Activated naive CD8-positive, alpha-beta T cell treated with anti-CD3 and anti-CD28 coated beads, Interleukin-2, amount 10 ng/mL, durations not matched to agents 7 days and 5 days (primary cell): ENCODE measurements around the gene MRFAP1L1. TPM values are rescaled to one million over a fixed set of nuclear protein-coding genes. Genes with fewer than 3 reads are reported as not detected.

Source experiments
- ATAC-seq: fragments of 150-1000 bp; cut with Tn5 transposase; one replicate; pipeline ENCODE4 v1.10.0; 2021; ENCODE audit warnings: low read depth, moderate library complexity
- POLR2A ChIA-PET: fragments of 350-600 bp; sonication (Branson Sonifier 250); formaldehyde crosslinking; loops from one replicate; lab custom pipeline; 2021; ENCODE audit warnings: antibody characterized with exemption; lab: Charles Lee
- DNase-seq: peaks from one replicate; pipeline ENCODE4 v3.0.0; 2021
- H3K27ac Mint-ChIP-seq: one replicate; pipeline ENCODE4 v1.8.0; 2022; ENCODE audit warnings: mild to moderate bottlenecking, mixed read lengths
- H3K27me3 Mint-ChIP-seq: one replicate; pipeline ENCODE4 v1.8.0; 2022; ENCODE audit warnings: mild to moderate bottlenecking, moderate library complexity, mixed read lengths
- H3K36me3 Mint-ChIP-seq: one replicate; pipeline ENCODE4 v1.8.0; 2021; ENCODE audit warnings: mild to moderate bottlenecking, mixed read lengths
- H3K4me1 Mint-ChIP-seq: one replicate; pipeline ENCODE4 v1.8.0; 2021; ENCODE audit warnings: mixed read lengths
- H3K4me3 Mint-ChIP-seq: one replicate; pipeline ENCODE4 v1.8.0; 2022; ENCODE audit warnings: mild to moderate bottlenecking, moderate library complexity, mixed read lengths
- H3K9me3 Mint-ChIP-seq: one replicate; pipeline ENCODE4 v1.8.0; 2021; ENCODE audit warnings: mixed read lengths
- total RNA-seq, 2 experiments: library from RNA; stranded (reverse); gene quantifications; one replicate each; pipeline ENCODE4 v1.2.3, GENCODE V29; 2021

Gene MRFAP1L1
- total RNA-seq, 2 experiments from 2014 or later: 74.6 to 80.0 TPM

DNA sequence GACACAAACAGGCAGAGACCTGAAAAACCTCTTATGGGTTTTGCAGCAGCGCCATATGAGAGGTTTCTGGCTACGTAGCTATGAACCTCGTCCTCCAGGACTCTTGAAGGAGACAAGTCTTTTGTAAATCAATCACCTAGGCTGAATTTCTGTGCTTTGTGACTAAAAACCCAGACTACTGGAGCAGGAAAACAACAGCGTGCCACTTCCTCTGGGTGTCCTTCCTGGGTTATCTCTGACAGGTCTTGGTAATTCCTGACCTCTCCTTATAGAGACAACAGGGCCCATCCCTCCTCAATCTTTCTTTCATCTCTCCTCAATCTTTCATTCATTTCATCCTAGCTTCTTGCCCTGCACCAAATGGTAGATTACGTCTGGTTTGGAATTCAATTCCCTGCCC lies 10.3 kb downstream of the MRFAP1L1 start:
- ATAC-seq (no peak), DNase-seq (no peak)
- Mint-ChIP-seq H3K4me3 (peak overlapping the region; percentile 23), H3K27me3 (no peaks in the 10 kb centered on the region), H3K36me3 (peaks cover 33% of the 10 kb centered on the region), H3K4me1 (peaks cover 42% of the 10 kb centered on the region), H3K9me3 (no peaks in the 10 kb centered on the region), H3K27ac (peak overlapping the region; percentile 71)
- POLR2A ChIA-PET: interaction anchor here (2.3 to 2.7 kb wide), 3 partner anchors 10 to 25 kb away, joined by 9 to 20 read pairs (median 13); partner anchors contain the start of gene MRFAP1L1

DNA sequence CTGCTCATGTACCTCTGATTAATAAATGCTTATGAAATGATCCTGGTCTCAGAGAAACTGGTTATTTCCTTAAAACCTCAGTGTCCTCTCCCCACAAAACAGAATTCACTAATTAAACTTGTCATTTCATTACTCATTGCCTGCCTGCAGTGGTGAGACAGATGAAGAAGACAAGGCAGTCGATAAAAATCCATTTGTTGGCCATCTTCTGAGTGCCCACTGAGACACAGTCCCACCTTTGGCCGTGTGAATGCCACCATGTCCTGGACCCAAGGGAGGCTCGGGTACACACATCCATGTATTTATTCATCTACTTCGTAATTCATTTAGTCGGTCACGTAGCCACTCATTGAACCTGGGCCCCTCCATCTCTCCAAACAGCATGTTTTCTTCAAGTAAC lies 12.5 kb downstream of the MRFAP1L1 start:
- peaks cover 17% of the 10 kb centered on the region for H3K36me3 Mint-ChIP-seq
- H3K9me3 Mint-ChIP-seq: no peaks in the 10 kb centered on the region
- H3K27ac Mint-ChIP-seq: peak overlapping the region; percentile 97
- ATAC-seq: no peak
- H3K4me1 Mint-ChIP-seq: peaks cover 51% of the 10 kb centered on the region
- DNase-seq: no peak
- H3K4me3 Mint-ChIP-seq: no peak overlapping the region
- H3K27me3 Mint-ChIP-seq: no peaks in the 10 kb centered on the region
- POLR2A ChIA-PET: interaction anchor here (1.4 to 10.6 kb wide), 3 partner anchors 10 to 22 kb away, joined by 4 to 199 read pairs (median 33); partner anchors contain the start of gene MRFAP1L1

- no peaks in the 10 kb centered on the region for H3K9me3 Mint-ChIP-seq
- POLR2A ChIA-PET: interaction anchor here (1.2 to 10.6 kb wide), 7 partner anchors 9 to 122 kb away, joined by 3 to 199 read pairs (median 4); partner anchors contain the start of genes BLOC1S4, MAN2B2, MRFAP1 and MRFAP1L1
- peak overlapping the region; percentile 68 for H3K4me3 Mint-ChIP-seq
- DNase-seq (no peak), ATAC-seq (peak; percentile 41)
- no peaks in the 10 kb centered on the region for H3K27me3 Mint-ChIP-seq
- peaks cover 52% of the 10 kb centered on the region for H3K4me1 Mint-ChIP-seq
- H3K27ac Mint-ChIP-seq: peak overlapping the region; percentile 97
- H3K36me3 Mint-ChIP-seq: peaks cover 17% of the 10 kb centered on the region
Observed at GRCh38 chr4:6696611-6697010, 13.1 kb downstream of the MRFAP1L1 start.

DNA sequence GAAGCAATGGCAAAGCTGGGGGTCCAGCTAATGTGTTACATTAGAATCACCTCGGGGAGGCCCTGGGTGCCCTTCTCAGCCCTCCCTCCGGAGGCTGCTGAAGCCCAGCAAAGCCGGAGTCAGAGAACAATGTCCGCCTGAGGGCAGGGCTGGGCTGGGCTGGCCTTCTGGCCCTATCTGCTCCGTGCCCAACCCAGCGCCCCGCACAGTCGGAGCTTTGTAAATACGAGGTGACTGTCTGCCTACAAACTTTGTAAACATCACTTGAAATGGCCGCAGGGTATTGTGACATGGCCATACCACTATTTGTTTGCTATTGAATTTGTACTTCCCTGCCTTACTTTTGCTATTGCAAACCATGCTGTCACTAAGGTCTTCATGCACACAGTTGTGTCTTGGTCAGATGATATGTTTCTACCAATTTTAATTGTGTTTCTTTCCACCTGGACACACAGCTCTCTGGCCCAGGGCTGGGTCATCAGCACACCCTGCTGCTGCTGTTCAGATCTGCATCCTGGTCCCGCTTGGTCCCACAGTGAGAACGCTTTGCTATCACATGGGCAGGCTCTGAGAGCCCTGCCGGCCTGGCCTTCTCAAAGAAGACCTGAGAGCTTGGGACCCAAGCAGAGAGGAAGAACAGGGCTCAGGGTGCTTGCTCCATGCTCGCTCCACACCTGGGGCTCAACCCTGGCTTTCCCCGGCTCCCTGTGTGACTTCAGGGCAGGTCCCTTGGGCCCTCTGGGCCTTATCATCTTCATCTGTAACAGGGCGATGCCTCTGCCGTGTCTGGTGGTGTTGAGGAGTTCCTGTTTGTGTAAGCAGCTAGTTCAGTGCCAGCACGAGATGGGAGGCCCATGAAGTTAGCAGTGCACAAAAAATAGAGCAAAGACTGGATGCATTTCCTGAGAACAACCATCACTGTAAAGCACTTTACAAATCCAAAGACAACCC lies 13.7 kb downstream of the MRFAP1L1 start:
- DNase-seq (peak; percentile 60), ATAC-seq (peak; percentile 83)
- no peaks in the 10 kb centered on the region for H3K9me3 Mint-ChIP-seq
- POLR2A ChIA-PET: interaction anchor here (0.7 to 10.6 kb wide), 8 partner anchors 9 to 213 kb away, joined by 3 to 199 read pairs (median 4); partner anchors contain the start of genes BLOC1S4, MAN2B2, MRFAP1 and MRFAP1L1
- peak overlapping the region; percentile 97 for H3K27ac Mint-ChIP-seq
- H3K4me1 Mint-ChIP-seq: peaks cover 56% of the 10 kb centered on the region
- H3K36me3 Mint-ChIP-seq: peaks cover 15% of the 10 kb centered on the region
- peak overlapping the region; percentile 68 for H3K4me3 Mint-ChIP-seq
- H3K27me3 Mint-ChIP-seq: no peaks in the 10 kb centered on the region

- Mint-ChIP-seq H3K27ac (peak overlapping the region; percentile 97), H3K4me3 (peak overlapping the region; percentile 76), H3K4me1 (peaks cover 65% of the 10 kb centered on the region), H3K27me3 (no peaks in the 10 kb centered on the region), H3K36me3 (peaks cover 7% of the 10 kb centered on the region), H3K9me3 (no peaks in the 10 kb centered on the region)
- no peak for DNase-seq
- no peak for ATAC-seq
- POLR2A ChIA-PET: interaction anchor here (0.9 to 10.6 kb wide), 3 partner anchors 10 to 19 kb away, joined by 3 to 199 read pairs (median 33); partner anchors contain the start of gene MRFAP1L1
Observed at GRCh38 chr4:6694177-6694901, 15.3 kb downstream of the MRFAP1L1 start.

DNA sequence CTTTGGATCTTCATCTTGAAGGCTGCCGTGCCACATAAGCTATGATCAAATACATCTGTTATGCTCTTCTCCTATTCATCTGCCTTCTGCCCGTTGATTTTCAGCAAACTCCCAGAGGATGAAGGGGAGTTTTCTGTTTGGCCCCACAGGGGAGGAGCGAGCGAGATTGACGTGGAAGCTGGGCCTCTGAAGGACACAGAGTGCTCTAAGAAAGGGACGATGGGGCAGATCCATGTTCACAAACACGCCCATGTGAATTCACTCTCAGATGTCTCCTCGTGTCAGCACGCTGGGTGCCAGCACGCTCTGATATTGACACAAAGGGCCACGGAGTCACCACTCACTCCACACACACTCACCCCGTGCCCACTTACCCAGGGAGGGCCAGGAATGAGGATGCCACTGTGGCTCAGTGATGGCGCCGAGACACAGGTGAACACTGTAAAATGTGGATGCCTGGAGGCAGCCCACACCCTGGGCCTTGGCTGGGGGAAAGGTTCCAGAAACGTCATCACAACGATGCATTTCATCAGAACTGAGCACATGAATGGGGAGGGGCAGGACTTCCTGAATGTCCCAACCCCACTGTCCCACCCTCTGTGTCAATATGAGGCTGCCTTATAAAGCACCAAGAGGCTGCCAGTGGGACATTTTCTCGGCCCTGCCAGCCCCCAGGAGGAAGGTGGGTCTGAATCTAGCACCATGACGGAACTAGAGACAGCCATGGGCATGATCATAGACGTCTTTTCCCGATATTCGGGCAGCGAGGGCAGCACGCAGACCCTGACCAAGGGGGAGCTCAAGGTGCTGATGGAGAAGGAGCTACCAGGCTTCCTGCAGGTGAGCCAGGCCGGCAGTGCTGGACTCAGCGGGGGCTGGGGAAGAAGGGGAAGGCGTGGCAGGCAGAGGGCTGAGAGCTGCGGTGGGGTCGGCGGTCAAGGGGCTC lies 16.2 kb downstream of the MRFAP1L1 start, which contains the start of gene S100P:
Gene S100P, plus strand, starts transcription at position 648 of the 946 bp plus-strand sequence. Its CDS starts 55 bp downstream, at position 703.
- POLR2A ChIA-PET: interaction anchor here (0.9 to 10.6 kb wide), 3 partner anchors 11 to 18 kb away, joined by 3 to 199 read pairs (median 33); partner anchors contain the start of gene MRFAP1L1

DNA sequence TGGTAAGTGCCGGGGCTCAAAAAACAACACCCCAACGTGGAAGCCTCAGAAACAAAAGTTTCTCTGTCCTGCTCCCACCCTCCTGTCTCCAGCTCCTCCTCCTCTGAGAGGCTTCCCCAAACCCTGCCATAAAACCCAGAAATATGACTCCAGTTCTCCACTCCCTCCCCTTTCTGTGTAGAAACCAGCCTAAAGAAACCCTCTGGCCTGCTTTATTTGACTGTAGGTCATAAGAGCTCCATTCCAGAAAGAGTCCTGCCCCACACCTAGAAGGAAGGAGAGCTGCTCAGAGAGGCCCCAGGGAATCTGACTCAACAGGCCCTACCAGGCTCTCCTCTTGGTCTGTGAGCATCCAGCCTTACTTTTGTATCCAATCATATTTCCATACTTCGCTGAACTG lies 16.9 kb downstream of the MRFAP1L1 start:
- Mint-ChIP-seq H3K9me3 (no peaks in the 10 kb centered on the region), H3K36me3 (peaks cover 8% of the 10 kb centered on the region), H3K4me1 (peaks cover 68% of the 10 kb centered on the region), H3K27me3 (no peaks in the 10 kb centered on the region), H3K27ac (peak overlapping the region; percentile 59), H3K4me3 (no peak overlapping the region)
- DNase-seq (no peak), ATAC-seq (no peak)
- POLR2A ChIA-PET: interaction anchor here (10.6 kb wide), 1 partner anchor 17 kb away, joined by 199 read pairs; a partner anchor contains a TSS

More for the DNA sequence above, 16.2 kb downstream of the MRFAP1L1 start, which contains the start of gene S100P:
- peaks cover 6% of the 10 kb centered on the region for H3K36me3 Mint-ChIP-seq
- ATAC-seq (no peak), DNase-seq (no peak)
- H3K27ac Mint-ChIP-seq: peak within 1 kb of the TSS; percentile 97
- H3K9me3 Mint-ChIP-seq: no peaks in the 10 kb centered on the region
- peaks cover 66% of the 10 kb centered on the region for H3K4me1 Mint-ChIP-seq
- no peaks in the 10 kb centered on the region for H3K27me3 Mint-ChIP-seq
- peak within 1 kb of the TSS; percentile 76 for H3K4me3 Mint-ChIP-seq

GRCh38 chr4:6692379-6692778 lies 17.3 kb downstream of the MRFAP1L1 start:
- no peak for DNase-seq
- Mint-ChIP-seq H3K27me3 (no peaks in the 10 kb centered on the region), H3K4me1 (peaks cover 70% of the 10 kb centered on the region), H3K27ac (peak overlapping the region; percentile 59), H3K4me3 (no peak overlapping the region), H3K36me3 (peaks cover 10% of the 10 kb centered on the region), H3K9me3 (no peaks in the 10 kb centered on the region)
- no peak for ATAC-seq
- POLR2A ChIA-PET: interaction anchor here (10.6 kb wide), 1 partner anchor 17 kb away, joined by 199 read pairs; a partner anchor contains a TSS

DNA sequence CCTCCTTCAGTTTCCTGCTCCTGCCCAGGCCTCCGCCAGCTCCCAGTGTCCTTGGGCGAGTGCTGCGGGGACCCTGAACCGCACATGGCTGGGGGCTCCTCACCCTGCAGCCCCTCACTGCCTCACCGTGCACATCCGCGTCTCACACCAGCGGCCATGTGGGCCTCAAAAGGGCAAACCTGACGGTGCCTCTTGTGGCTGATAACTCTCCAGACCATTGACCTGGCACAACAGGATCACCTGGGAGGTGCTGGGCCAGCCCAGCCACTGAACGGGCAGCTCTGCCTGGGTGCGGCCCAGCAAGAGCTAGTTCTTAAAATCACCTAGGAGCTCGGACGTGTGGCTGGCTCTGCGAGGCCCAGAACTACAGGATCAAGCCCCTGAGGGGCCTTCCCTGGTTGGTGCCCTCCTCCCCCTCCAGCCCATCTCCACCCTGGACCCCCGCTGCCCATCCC lies 20.1 kb downstream of the MRFAP1L1 start:
- Mint-ChIP-seq H3K4me3 (peak overlapping the region; percentile 87), H3K27ac (peak overlapping the region; percentile 92), H3K36me3 (peaks cover 15% of the 10 kb centered on the region), H3K27me3 (no peaks in the 10 kb centered on the region), H3K4me1 (peaks cover 63% of the 10 kb centered on the region), H3K9me3 (no peaks in the 10 kb centered on the region)
- POLR2A ChIA-PET: interaction anchor here (0.6 to 10.6 kb wide), 7 partner anchors 10 to 490 kb away, joined by 3 to 199 read pairs (median 28); partner anchors contain the start of genes BLOC1S4, MRFAP1 and MRFAP1L1
- ATAC-seq: no peak
- DNase-seq: peak; percentile 58

- ATAC-seq: peak; percentile 77
- H3K9me3 Mint-ChIP-seq: no peaks in the 10 kb centered on the region
- peaks cover 15% of the 10 kb centered on the region for H3K36me3 Mint-ChIP-seq
- peak overlapping the region; percentile 92 for H3K27ac Mint-ChIP-seq
- H3K4me1 Mint-ChIP-seq: peaks cover 61% of the 10 kb centered on the region
- H3K27me3 Mint-ChIP-seq: no peaks in the 10 kb centered on the region
- DNase-seq: peak; percentile 82
- H3K4me3 Mint-ChIP-seq: peak overlapping the region; percentile 87
- POLR2A ChIA-PET: interaction anchor here (0.6 to 10.6 kb wide), 7 partner anchors 11 to 489 kb away, joined by 3 to 199 read pairs (median 28); partner anchors contain the start of genes BLOC1S4, MRFAP1 and MRFAP1L1
Observed at GRCh38 chr4:6688879-6689505, 20.7 kb downstream of the MRFAP1L1 start.
